ENCODE results near the gene TMEM252. TPM values are rescaled to one million over a fixed set of nuclear protein-coding genes. Genes with fewer than 3 reads are reported as not detected.

TMEM252 gene
- total and polyA plus RNA-seq, 4 donors: 0.17 TPM; not detected in 3

- H3K4me3 ChIP-seq (ENCODE audit: low read depth in 1 of 3, low read length in 3 of 3): no peak overlapping the region
- H3K4me1 ChIP-seq (ENCODE audit: control insufficient read depth in 4 of 4, insufficient read depth in 4 of 4, low read length in 3 of 4): no peaks in the 10 kb centered on the region
- TF ChIP-seq HNF4G (IDR thresholded peaks at IDR 0.05) (no peak), RXRA (IDR thresholded peaks at IDR 0.05) (no peak), SP1 (IDR thresholded peaks at IDR 0.05) (no peak), FOXA1 (IDR thresholded peaks at IDR 0.05) (no peak), ATF3 (IDR thresholded peaks at IDR 0.05) (no peak), NR2F2 (IDR thresholded peaks at IDR 0.05) (no peak), JUND (IDR thresholded peaks at IDR 0.05) (no peak), GABPA (IDR thresholded peaks at IDR 0.05 in 1 of 2, conservative IDR thresholded peaks at IDR 0.05 in 1 of 2) (no peak), RAD21 (IDR thresholded peaks at IDR 0.05) (no peak), CTCF (IDR thresholded peaks at IDR 0.05; ENCODE audit: low read depth, low read length, missing input control) (no peak), YY1 (IDR thresholded peaks at IDR 0.05) (no peak), ZBTB33 (IDR thresholded peaks at IDR 0.05) (no peak), HNF4A (conservative IDR thresholded peaks at IDR 0.05) (no peak), REST (IDR thresholded peaks at IDR 0.05) (no peak)
- no peak for DNase-seq (ENCODE audit: low spot score)
- no peaks in the 10 kb centered on the region for H3K36me3 ChIP-seq (ENCODE audit: control insufficient read depth in 4 of 4, insufficient read depth in 3 of 4, low read depth in 1 of 4, low read length in 3 of 4)
- H3K9me3 ChIP-seq (ENCODE audit: control insufficient read depth in 4 of 4, low read length in 3 of 4): no peaks in the 10 kb centered on the region
- H3K27me3 ChIP-seq (ENCODE audit: control insufficient read depth in 4 of 4, insufficient read depth in 4 of 4, low read length in 3 of 4): peaks cover 0 to 2% (median 0%) of the 10 kb centered on the region in 4 donors
- no peak overlapping the region for H3K9ac ChIP-seq (ENCODE audit: low read depth in 1 of 2, low read length in 2 of 2)
- H3K27ac ChIP-seq (ENCODE audit: low read depth in 1 of 2, low read length in 2 of 2): no peak overlapping the region
- WGBS: 83% methylated on average over 1 of the region's 1 CpG
Observed at GRCh38 chr9:68495247-68495646, 45.4 kb downstream of the TMEM252 start.

GRCh38 chr9:68493958-68494577, 46.6 kb downstream of the TMEM252 start:
- no peak for TF ChIP-seq GABPA (IDR thresholded peaks at IDR 0.05 in 1 of 2, conservative IDR thresholded peaks at IDR 0.05 in 1 of 2)
- TF ChIP-seq HNF4A (conservative IDR thresholded peaks at IDR 0.05): no peak
- TF ChIP-seq HNF4G (IDR thresholded peaks at IDR 0.05): no peak
- no peak for TF ChIP-seq JUND (IDR thresholded peaks at IDR 0.05)
- no peak for TF ChIP-seq FOXA1 (IDR thresholded peaks at IDR 0.05)
- no peak for TF ChIP-seq SP1 (IDR thresholded peaks at IDR 0.05)
- no peak for TF ChIP-seq ATF3 (IDR thresholded peaks at IDR 0.05)
- TF ChIP-seq CTCF (IDR thresholded peaks at IDR 0.05; ENCODE audit: low read depth, low read length, missing input control): no peak
- no peak overlapping the region for H3K9ac ChIP-seq (ENCODE audit: low read depth in 1 of 2, low read length in 2 of 2)
- WGBS: 81% methylated on average over 3 of the region's 3 CpGs

More at GRCh38 chr9:68493958-68494577, 46.6 kb downstream of the TMEM252 start:
- DNase-seq (ENCODE audit: low spot score): no peak
- H3K4me1 ChIP-seq (ENCODE audit: control insufficient read depth in 4 of 4, insufficient read depth in 4 of 4, low read length in 3 of 4): no peaks in the 10 kb centered on the region
- no peak overlapping the region for H3K4me3 ChIP-seq (ENCODE audit: low read depth in 1 of 3, low read length in 3 of 3)
- peaks cover 0 to 2% (median 0%) of the 10 kb centered on the region in 4 donors for H3K27me3 ChIP-seq (ENCODE audit: control insufficient read depth in 4 of 4, insufficient read depth in 4 of 4, low read length in 3 of 4)
- H3K36me3 ChIP-seq (ENCODE audit: control insufficient read depth in 4 of 4, insufficient read depth in 3 of 4, low read depth in 1 of 4, low read length in 3 of 4): no peaks in the 10 kb centered on the region
- no peak overlapping the region for H3K27ac ChIP-seq (ENCODE audit: low read depth in 1 of 2, low read length in 2 of 2)
- H3K9me3 ChIP-seq (ENCODE audit: control insufficient read depth in 4 of 4, low read length in 3 of 4): no peaks in the 10 kb centered on the region
